Neural cell (in vitro differentiated cells): ENCODE measurements around the gene NADK. TPM values are rescaled to one million over a fixed set of nuclear protein-coding genes. Genes with fewer than 3 reads are reported as not detected.

ENCODE experiments used
- H2AFZ ChIP-seq: fragments of 200-600, 300-800 bp; sonication (generic), shearing (Covaris generic); 2 replicates; pipeline ENCODE4 v1.6.0; 2014; ENCODE audit warnings: low read depth, mild to moderate bottlenecking, antibody characterized with exemption, low read length, moderate library complexity
- H3F3A ChIP-seq: fragments of 200-600 bp; shearing (Covaris generic); 2 replicates; pipeline ENCODE4 v1.6.1; 2016; ENCODE audit warnings: mild to moderate bottlenecking, moderate library complexity, mixed read lengths, antibody characterized with exemption, low read length; ENCODE audit not compliant: insufficient read depth, poor library complexity, severe bottlenecking
- H3K27ac ChIP-seq: fragments of 200-600, 300-800 bp; sonication (generic), shearing (Covaris generic); 2 replicates; pipeline ENCODE4 v1.5.1; 2014; ENCODE audit warnings: mild to moderate bottlenecking, low read length, moderate library complexity
- H3K27me3 ChIP-seq: fragments of 300-800, 200-600 bp; sonication (generic), shearing (Covaris generic); 2 replicates; pipeline ENCODE4 v1.6.0; 2014; ENCODE audit warnings: mild to moderate bottlenecking, low read depth, low read length, moderate library complexity; ENCODE audit not compliant: insufficient read depth
- H3K36me3 ChIP-seq: fragments of 300-800, 200-600 bp; sonication (generic), shearing (Covaris generic); 2 replicates; pipeline ENCODE4 v1.5.1; 2014; ENCODE audit warnings: mild to moderate bottlenecking, antibody characterized with exemption, low read length, moderate library complexity; ENCODE audit not compliant: insufficient read depth
- H3K4me2 ChIP-seq: fragments of 300-800, 200-600 bp; sonication (generic), shearing (Covaris generic); 2 replicates; pipeline ENCODE4 v1.6.0; 2014; ENCODE audit warnings: mild to moderate bottlenecking, low read length
- H3K4me3 ChIP-seq: fragments of 300-800, 200-600 bp; sonication (generic), shearing (Covaris generic); 2 replicates; pipeline ENCODE4 v1.5.1; 2014; ENCODE audit warnings: mild to moderate bottlenecking, low read length, moderate library complexity
- H3K79me2 ChIP-seq: fragments of 200-600 bp; shearing (Covaris generic); replicated peaks from 2 replicates; pipeline ENCODE4 v1.6.0; 2014; ENCODE audit warnings: mild to moderate bottlenecking, low read length, moderate library complexity; ENCODE audit not compliant: insufficient read depth
- H3K9ac ChIP-seq: fragments of 300-800, 200-600 bp; sonication (generic), shearing (Covaris generic); 2 replicates; pipeline ENCODE4 v1.6.1; 2016; ENCODE audit warnings: mild to moderate bottlenecking, low read length, mixed read lengths
- H3K9me2 ChIP-seq: fragments of 200-600 bp; shearing (Covaris generic); 2 replicates; pipeline ENCODE4 v1.6.1; 2016; ENCODE audit warnings: mild to moderate bottlenecking, low read length, mixed read lengths; ENCODE audit not compliant: insufficient read depth
- H3K9me3 ChIP-seq: fragments of 200-600, 300-800 bp; sonication (generic), shearing (Covaris generic); 2 replicates; pipeline ENCODE4 v1.6.1; 2016; ENCODE audit warnings: mild to moderate bottlenecking, mixed run types, low read length, moderate library complexity, mixed read lengths
- H4K20me1 ChIP-seq: fragments of 200-600 bp; shearing (Covaris generic); 2 replicates; pipeline ENCODE4 v1.6.1; 2016; ENCODE audit warnings: mild to moderate bottlenecking, mixed run types; ENCODE audit not compliant: insufficient read depth
- CTCF ChIP-seq: fragments of 450-650 bp; IDR thresholded peaks from 2 replicates; pipeline ENCODE4 v1.5.1; 2014; ENCODE audit warnings: antibody characterized with exemption, mild to moderate bottlenecking, moderate library complexity; ENCODE audit not compliant: poor library complexity, severe bottlenecking
- EP300 ChIP-seq: fragments of 450-650 bp; conservative IDR thresholded peaks from 2 replicates; pipeline ENCODE4 v1.6.1; 2014; ENCODE audit warnings: antibody characterized with exemption, mild to moderate bottlenecking, moderate library complexity; ENCODE audit not compliant: poor library complexity, severe bottlenecking
- EZH2 ChIP-seq: fragments of 200-600, 300-800 bp; shearing (Covaris generic), sonication (generic); IDR thresholded peaks from 2 replicates; pipeline ENCODE4 v1.6.1; 2014; ENCODE audit warnings: antibody characterized with exemption, low read length, borderline replicate concordance, mild to moderate bottlenecking; ENCODE audit not compliant: insufficient read depth, poor library complexity, severe bottlenecking
- MXI1 ChIP-seq: fragments of 450-650 bp; conservative IDR thresholded peaks from 2 replicates; pipeline ENCODE4 v1.6.1; 2014; ENCODE audit warnings: antibody characterized with exemption, mild to moderate bottlenecking; ENCODE audit not compliant: poor library complexity, severe bottlenecking
- POLR2AphosphoS5 ChIP-seq: IDR thresholded peaks from 2 replicates; pipeline ENCODE4 v1.6.1; 2012
- RAD21 ChIP-seq: fragments of 450-650 bp; conservative IDR thresholded peaks from 2 replicates; pipeline ENCODE4 v1.6.1; 2014; ENCODE audit warnings: antibody characterized with exemption, mild to moderate bottlenecking, moderate library complexity
- REST ChIP-seq: IDR thresholded peaks from 2 replicates; pipeline ENCODE4 v1.6.1; 2012; ENCODE audit warnings: borderline replicate concordance
- SMC3 ChIP-seq: fragments of 450-650 bp; conservative IDR thresholded peaks from 2 replicates; pipeline ENCODE4 v1.6.1; 2014; ENCODE audit warnings: antibody characterized with exemption, mild to moderate bottlenecking, moderate library complexity; ENCODE audit not compliant: poor library complexity
- TAF1 ChIP-seq: IDR thresholded peaks from 2 replicates; pipeline ENCODE4 v1.6.1; 2012; ENCODE audit warnings: low read depth
- polyA plus RNA-seq: library from polyadenylated mRNA; depleted of rRNA; stranded (reverse); fragments of >200 nt; gene quantifications from 2 replicates; pipeline ENCODE4 v1.2.3, GENCODE V29; 2014

The NADK gene
- polyA plus RNA-seq, 1 donor from 2014 or later, result 38.5 TPM

- Histone ChIP-seq H3K79me2 (peaks cover 51% of the 10 kb centered on the region), H4K20me1 (peaks cover 13% of the 10 kb centered on the region), H3K36me3 (no peaks in the 10 kb centered on the region), H3F3A (no peaks in the 10 kb centered on the region), H3K4me3 (no peak overlapping the region), H3K9ac (no peak overlapping the region), H3K9me2 (no peaks in the 10 kb centered on the region), H3K27ac (no peak overlapping the region), H2AFZ (no peak overlapping the region), H3K4me2 (no peak overlapping the region), H3K27me3 (no peaks in the 10 kb centered on the region), H3K9me3 (no peaks in the 10 kb centered on the region)
- TF ChIP-seq POLR2AphosphoS5 (no peak), EP300 (no peak), MXI1 (no peak), TAF1 (no peak), EZH2 (no peak), SMC3 (no peak), RAD21 (no peak)
These were observed 48.3 kb upstream of the NADK start for GRCh38 chr1:1826356-1827088.

- Histone ChIP-seq H3K79me2 (peaks cover 52% of the 10 kb centered on the region), H3K27ac (no peak overlapping the region), H3F3A (no peaks in the 10 kb centered on the region), H3K27me3 (no peaks in the 10 kb centered on the region), H2AFZ (no peak overlapping the region), H3K4me2 (no peak overlapping the region), H3K36me3 (no peaks in the 10 kb centered on the region), H4K20me1 (peaks cover 22% of the 10 kb centered on the region), H3K9ac (no peak overlapping the region), H3K4me3 (no peak overlapping the region), H3K9me2 (no peaks in the 10 kb centered on the region), H3K9me3 (no peaks in the 10 kb centered on the region)
- TF ChIP-seq REST (no peak), CTCF (no peak), POLR2AphosphoS5 (no peak), TAF1 (no peak), MXI1 (no peak), EP300 (no peak), EZH2 (no peak), SMC3 (no peak), RAD21 (no peak)
These were observed 46.9 kb upstream of the NADK start for GRCh38 chr1:1825217-1825616.
